GM18505 (cell line): ENCODE measurements around the gene XXYLT1.

Experiments used
- ATAC-seq: cut with Tn5 transposase; IDR thresholded peaks from one replicate; pipeline ENCODE4 v1.9.1; 2021; ENCODE audit not compliant: unreplicated experiment
- POLR2A ChIP-seq: IDR thresholded peaks from 4 replicates; pipeline ENCODE4 v1.6.1; 2011; ENCODE audit warnings: borderline replicate concordance; ENCODE audit not compliant: insufficient read depth, insufficient read length; ENCODE audit errors: extremely low read depth

Gene XXYLT1

GRCh38 chr3:195064300-195064931 is 206.5 kb downstream of the XXYLT1 start:
- TF ChIP-seq POLR2A, result no peak
- ATAC-seq, result no peak

DNA sequence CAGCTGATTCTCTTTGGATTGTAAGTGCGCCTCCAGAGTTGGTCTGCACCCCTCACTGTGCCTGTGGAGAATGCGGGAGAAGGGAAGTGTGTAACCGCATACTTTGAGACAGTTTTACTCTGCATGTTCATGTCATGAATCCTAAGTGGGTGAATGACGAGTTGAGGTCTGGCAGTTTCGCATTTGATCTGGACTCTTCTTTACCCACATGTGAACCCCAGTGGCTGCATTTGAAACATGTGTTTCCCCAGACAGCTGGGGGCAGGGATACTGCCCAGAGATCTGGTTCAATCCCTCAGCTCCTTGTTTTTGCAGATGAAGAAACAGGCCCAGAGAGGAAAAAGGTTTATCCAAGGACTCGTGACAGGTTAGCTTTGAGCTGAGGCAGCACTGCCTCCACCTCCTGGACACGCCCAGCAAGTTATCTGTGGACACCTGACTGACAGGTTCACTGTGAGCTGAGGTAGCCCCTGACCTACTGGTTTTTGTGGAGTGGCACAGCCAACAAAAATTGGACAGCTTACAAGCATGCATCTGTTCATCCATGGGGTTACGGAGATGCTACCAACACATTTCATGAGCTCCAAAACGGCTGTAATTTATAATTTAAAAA is 207.3 kb downstream of the XXYLT1 start:
- TF ChIP-seq POLR2A, result no peak
- no peak for ATAC-seq

DNA sequence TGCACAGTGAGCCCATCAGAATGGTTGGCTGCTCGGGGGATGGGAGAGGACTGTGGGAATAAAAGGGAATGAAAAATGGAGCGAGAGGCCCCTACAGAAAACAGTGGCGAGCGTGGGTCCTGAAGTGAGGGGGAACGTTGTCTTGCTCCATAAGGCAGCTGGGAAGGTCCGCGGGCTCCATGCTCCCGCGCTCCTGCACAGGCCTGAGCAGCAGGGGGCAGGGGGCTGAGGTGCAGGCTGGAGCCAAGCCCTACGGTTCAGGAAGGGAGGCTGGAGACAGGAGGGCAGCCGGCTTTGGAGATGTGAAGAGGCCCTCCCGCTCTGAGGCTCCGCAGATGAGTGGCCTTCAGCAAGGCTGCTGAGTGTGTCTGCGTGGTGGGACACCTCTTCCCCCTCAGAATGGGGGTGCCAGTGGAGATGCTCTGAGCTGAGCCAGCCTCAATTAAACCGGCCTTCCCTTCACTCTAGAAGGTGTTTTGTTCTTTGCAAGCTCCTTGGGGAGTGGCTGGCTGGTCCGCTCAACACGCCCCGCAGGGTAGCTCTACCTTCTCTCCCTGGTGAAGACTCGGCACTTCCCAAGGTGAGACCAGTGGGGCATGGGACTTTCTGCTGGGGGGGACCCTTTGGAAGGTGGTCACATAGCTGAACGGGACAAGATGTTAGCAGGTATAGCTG is 208.0 kb downstream of the XXYLT1 start:
- ATAC-seq, result no peak
- TF ChIP-seq POLR2A, result no peak

GRCh38 chr3:195061756-195062655 is 209.0 kb downstream of the XXYLT1 start:
- ATAC-seq, result no peak
- no peak for TF ChIP-seq POLR2A

- ATAC-seq, result no peak
- no peak for TF ChIP-seq POLR2A
These were observed 210.2 kb downstream of the XXYLT1 start for GRCh38 chr3:195060531-195061291.

DNA sequence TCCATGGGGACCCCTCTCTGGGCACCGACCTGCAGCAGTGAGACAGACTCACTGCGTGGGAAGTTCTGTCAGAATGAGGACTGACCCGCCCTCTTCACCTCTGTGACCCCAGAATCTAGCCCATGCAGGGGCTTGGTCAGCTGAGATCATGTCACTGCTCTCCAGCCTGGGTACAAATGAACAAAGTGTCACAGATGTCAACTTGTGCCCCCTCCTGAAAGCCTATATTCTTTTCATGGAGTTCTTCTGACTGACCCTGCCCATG is 210.8 kb downstream of the XXYLT1 start:
- ATAC-seq, result no peak
- TF ChIP-seq POLR2A, result no peak

- no peak for ATAC-seq
- no peak for TF ChIP-seq POLR2A
These were observed 211.3 kb downstream of the XXYLT1 start for GRCh38 chr3:195059471-195060216.

- ATAC-seq, result no peak
- no peak for TF ChIP-seq POLR2A
These were observed 212.0 kb downstream of the XXYLT1 start for GRCh38 chr3:195059006-195059350.

DNA sequence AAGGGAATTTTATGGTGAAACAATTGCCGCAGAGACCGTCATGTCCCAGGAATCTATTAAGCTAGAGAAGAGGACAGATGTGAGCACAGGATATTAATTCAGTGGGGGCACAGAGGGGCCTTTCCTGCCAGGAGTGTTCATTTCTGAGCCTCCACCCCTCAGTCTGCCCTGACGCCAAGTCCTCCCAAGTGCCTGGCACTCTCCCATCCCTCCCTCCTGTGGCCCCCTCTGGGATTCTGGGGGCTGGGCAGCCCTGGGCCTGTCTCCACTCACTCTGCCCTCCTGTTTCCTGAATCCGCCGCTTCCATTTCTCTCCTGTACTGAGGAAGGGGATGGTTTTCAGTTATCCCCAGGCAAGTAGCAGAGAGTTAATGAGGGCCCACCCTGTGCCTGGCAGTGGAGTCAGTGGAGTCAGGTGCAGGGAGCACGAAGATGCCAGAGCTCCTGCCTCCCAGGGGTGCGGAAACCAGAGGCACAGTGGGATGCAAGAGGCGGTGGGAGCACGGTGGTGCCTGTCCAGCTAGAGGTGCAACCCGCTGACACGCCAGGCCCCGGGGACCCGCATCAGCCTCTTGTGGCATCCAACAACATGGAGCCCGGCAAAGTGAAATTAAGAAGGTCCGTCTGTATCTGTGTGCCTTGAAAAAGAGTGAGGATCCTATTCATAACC is 212.5 kb downstream of the XXYLT1 start:
- no peak for ATAC-seq

GRCh38 chr3:195057716-195058115 is 213.2 kb downstream of the XXYLT1 start:
- no peak for TF ChIP-seq POLR2A
- ATAC-seq, result no peak

More for the DNA sequence above, 212.5 kb downstream of the XXYLT1 start:
- TF ChIP-seq POLR2A, result no peak

DNA sequence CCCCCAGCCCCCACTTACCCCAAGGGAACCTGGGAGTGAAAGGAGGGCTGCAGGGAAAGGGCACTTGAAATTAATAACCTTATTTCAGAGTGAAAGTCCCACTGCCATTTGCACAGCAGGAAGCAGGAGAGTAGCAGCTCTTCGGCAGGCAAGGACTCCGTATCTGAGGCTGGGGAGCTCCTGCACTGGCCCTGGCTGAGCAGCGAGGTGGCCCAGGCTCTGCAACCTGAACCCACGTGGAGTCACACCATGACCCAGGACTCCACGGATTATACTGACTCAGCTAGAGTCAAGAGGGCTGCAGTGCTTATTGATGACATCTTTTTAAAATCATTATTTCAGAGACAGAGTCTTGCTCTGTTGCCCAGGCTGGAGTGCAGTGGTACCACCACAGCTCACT is 214.5 kb downstream of the XXYLT1 start:
- ATAC-seq, result no peak
- no peak for TF ChIP-seq POLR2A

GRCh38 chr3:195054311-195054710 is 216.6 kb downstream of the XXYLT1 start:
- ATAC-seq, result no peak
- TF ChIP-seq POLR2A, result no peak
